ENCODE results near the gene PRR35. TPM values are rescaled to one million over a fixed set of nuclear protein-coding genes. Genes with fewer than 3 reads are reported as not detected.

Gene PRR35
- total and polyA plus RNA-seq, 8 donors, result 0.09 to 1.0 (median 0.66) TPM

- peaks cover 6 to 17% (median 11%) of the 10 kb centered on the region in 3 donors for H3K36me3 ChIP-seq
- TF ChIP-seq, protein P1, sequence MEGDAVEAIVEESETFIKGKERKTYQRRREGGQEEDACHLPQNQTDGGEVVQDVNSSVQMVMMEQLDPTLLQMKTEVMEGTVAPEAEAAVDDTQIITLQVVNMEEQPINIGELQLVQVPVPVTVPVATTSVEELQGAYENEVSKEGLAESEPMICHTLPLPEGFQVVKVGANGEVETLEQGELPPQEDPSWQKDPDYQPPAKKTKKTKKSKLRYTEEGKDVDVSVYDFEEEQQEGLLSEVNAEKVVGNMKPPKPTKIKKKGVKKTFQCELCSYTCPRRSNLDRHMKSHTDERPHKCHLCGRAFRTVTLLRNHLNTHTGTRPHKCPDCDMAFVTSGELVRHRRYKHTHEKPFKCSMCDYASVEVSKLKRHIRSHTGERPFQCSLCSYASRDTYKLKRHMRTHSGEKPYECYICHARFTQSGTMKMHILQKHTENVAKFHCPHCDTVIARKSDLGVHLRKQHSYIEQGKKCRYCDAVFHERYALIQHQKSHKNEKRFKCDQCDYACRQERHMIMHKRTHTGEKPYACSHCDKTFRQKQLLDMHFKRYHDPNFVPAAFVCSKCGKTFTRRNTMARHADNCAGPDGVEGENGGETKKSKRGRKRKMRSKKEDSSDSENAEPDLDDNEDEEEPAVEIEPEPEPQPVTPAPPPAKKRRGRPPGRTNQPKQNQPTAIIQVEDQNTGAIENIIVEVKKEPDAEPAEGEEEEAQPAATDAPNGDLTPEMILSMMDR (IDR thresholded peaks at IDR 0.05), result no peak
- no peaks in the 10 kb centered on the region for H3K4me1 ChIP-seq
- no peaks in the 10 kb centered on the region for H3K9me3 ChIP-seq
- intact Hi-C loops (cut with DNase I), result no loop called here
- WGBS, 2 donors, result 90% methylated on average over 48 to 54 of the region's 54 CpGs
- no peak for FAIRE-seq
- no peak for DNase-seq
- H3K4me3 ChIP-seq, result no peak overlapping the region
- H3K27me3 ChIP-seq, result no peaks in the 10 kb centered on the region
- ATAC-seq, result no peak
- H3K27ac ChIP-seq, result no peak overlapping the region
Observed at GRCh38 chr16:554640-555365, 5.4 kb upstream of the PRR35 start.

- WGBS, 2 donors, result 65 to 82% methylated on average over 28 to 31 of the region's 32 CpGs
- TF ChIP-seq, protein P1 (IDR thresholded peaks at IDR 0.05), result no peak
- FAIRE-seq, result no peak
- intact Hi-C loops (cut with DNase I), result no loop called here
- peaks cover 6 to 16% (median 11%) of the 10 kb centered on the region in 3 donors for H3K36me3 ChIP-seq
- peak in 2 of 4 donors; percentile 4 to 17 for ATAC-seq
- DNase-seq, result no peak
- H3K9me3 ChIP-seq, result no peaks in the 10 kb centered on the region
- H3K4me3 ChIP-seq, result no peak overlapping the region
- H3K27ac ChIP-seq, result no peak overlapping the region
- H3K27me3 ChIP-seq, result no peaks in the 10 kb centered on the region
- H3K4me1 ChIP-seq, result no peaks in the 10 kb centered on the region
Observed at GRCh38 chr16:555528-556473, 4.4 kb upstream of the PRR35 start.

DNA sequence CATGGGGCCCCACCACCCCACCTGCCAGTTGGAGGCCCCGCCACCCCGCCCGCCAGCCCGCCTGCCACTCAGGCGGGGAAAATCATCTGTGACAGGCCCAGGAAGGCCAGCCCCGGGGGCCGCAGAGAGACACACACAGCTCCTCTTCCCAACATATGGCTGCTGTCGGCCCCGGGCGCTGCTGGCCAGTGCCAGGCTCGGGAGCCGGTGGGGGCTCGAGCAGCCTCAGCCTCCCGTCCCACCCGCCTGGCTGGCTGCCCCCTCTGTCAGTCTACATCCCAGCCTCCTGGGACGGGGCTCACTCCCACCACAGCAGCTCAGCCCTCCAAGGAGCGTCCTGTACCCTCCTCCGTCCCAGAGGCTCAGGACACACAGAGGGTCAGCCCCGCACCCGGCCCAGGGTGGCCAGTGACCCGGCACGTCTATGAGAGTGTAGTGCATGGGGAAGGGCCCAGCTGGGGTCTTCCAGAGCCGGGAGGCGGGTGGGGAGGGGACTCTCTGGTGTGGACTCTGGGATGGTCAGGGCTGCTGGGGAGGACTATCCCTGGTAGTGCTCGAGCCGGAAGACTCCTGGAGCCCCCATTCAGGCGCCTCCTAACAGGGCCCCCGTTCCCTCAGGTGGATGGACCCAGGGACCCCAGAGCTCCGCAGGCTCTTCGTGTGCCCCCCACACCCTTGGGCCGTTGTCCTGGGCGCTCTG lies 3.6 kb upstream of the PRR35 start:
- Histone ChIP-seq H3K36me3 (peaks cover 6 to 11% (median 8%) of the 10 kb centered on the region in 3 donors), H3K4me1 (no peaks in the 10 kb centered on the region), H3K9me3 (no peaks in the 10 kb centered on the region), H3K27ac (no peak overlapping the region), H3K4me3 (no peak overlapping the region), H3K27me3 (no peaks in the 10 kb centered on the region)
- DNase-seq, result no peak
- FAIRE-seq, result no peak
- TF ChIP-seq, protein P1 (IDR thresholded peaks at IDR 0.05), result no peak
- intact Hi-C loops (cut with DNase I), result no loop called here
- ATAC-seq, result no peak
- 87 to 92% methylated on average over 25 to 32 of the region's 32 CpGs for WGBS, 2 donors

GRCh38 chr16:557463-558297 lies 2.5 kb upstream of the PRR35 start:
- ATAC-seq (no peak), FAIRE-seq (no peak), DNase-seq (no peak)
- Histone ChIP-seq H3K36me3 (peaks cover 0 to under 1% (median 0%) of the 10 kb centered on the region in 3 donors), H3K4me1 (no peaks in the 10 kb centered on the region), H3K27ac (no peak overlapping the region), H3K27me3 (no peaks in the 10 kb centered on the region), H3K9me3 (no peaks in the 10 kb centered on the region), H3K4me3 (no peak overlapping the region)
- TF ChIP-seq, protein P1 (IDR thresholded peaks at IDR 0.05), result no peak
- intact Hi-C loops (cut with DNase I), result no loop called here
- 86 to 92% methylated on average over 20 to 23 of the region's 23 CpGs for WGBS, 2 donors
